Esophagus muscularis mucosa (tissue), 3 donors: ENCODE measurements around the gene HOTAIR.

Experiments
- POLR2A ChIP-seq: fragments of 450-650 bp; IDR thresholded peaks from one replicate; pipeline ENCODE4 v1.6.1; 2017; ENCODE audit warnings: antibody characterized with exemption, moderate library complexity, mild to moderate bottlenecking, low read depth
- TF ChIP-seq, protein P1 (sequence below), 3 experiments: fragments of 200-600 bp in 2 of 3; fragments of 450-650 bp in 1 of 3; sonication (generic) in 2 of 3; IDR thresholded peaks; one replicate each; pipeline ENCODE4 v1.5.1; 2017 to 2019; ENCODE audit warnings: antibody characterized with exemption in 3 of 3, mild to moderate bottlenecking in 2 of 3, moderate library complexity in 1 of 3

- TF ChIP-seq POLR2A = no peak
- TF ChIP-seq, protein P1, sequence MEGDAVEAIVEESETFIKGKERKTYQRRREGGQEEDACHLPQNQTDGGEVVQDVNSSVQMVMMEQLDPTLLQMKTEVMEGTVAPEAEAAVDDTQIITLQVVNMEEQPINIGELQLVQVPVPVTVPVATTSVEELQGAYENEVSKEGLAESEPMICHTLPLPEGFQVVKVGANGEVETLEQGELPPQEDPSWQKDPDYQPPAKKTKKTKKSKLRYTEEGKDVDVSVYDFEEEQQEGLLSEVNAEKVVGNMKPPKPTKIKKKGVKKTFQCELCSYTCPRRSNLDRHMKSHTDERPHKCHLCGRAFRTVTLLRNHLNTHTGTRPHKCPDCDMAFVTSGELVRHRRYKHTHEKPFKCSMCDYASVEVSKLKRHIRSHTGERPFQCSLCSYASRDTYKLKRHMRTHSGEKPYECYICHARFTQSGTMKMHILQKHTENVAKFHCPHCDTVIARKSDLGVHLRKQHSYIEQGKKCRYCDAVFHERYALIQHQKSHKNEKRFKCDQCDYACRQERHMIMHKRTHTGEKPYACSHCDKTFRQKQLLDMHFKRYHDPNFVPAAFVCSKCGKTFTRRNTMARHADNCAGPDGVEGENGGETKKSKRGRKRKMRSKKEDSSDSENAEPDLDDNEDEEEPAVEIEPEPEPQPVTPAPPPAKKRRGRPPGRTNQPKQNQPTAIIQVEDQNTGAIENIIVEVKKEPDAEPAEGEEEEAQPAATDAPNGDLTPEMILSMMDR (IDR thresholded peaks at IDR 0.05) = no peak
These were observed 30.7 kb upstream of the HOTAIR start for GRCh38 chr12:54005531-54005852.
